Choroid plexus epithelial cell (primary cell): ENCODE data around the gene KIF13A.

Source experiments
- DNase-seq: peaks from one replicate; pipeline ENCODE4 v3.0.0-alpha.2; 2010; ENCODE audit warnings: low read depth
- H3K4me3 ChIP-seq: 2 replicates; pipeline ENCODE4 v1.5.1; 2011; ENCODE audit warnings: low read depth, mild to moderate bottlenecking, control low read depth, low read length, moderate library complexity
- TF ChIP-seq, protein P1 (sequence below): conservative IDR thresholded peaks from 2 replicates; pipeline ENCODE4 v1.5.1; 2011; ENCODE audit warnings: low read depth, mild to moderate bottlenecking, control low read depth, inconsistent platforms, low read length, moderate library complexity

KIF13A gene

DNA sequence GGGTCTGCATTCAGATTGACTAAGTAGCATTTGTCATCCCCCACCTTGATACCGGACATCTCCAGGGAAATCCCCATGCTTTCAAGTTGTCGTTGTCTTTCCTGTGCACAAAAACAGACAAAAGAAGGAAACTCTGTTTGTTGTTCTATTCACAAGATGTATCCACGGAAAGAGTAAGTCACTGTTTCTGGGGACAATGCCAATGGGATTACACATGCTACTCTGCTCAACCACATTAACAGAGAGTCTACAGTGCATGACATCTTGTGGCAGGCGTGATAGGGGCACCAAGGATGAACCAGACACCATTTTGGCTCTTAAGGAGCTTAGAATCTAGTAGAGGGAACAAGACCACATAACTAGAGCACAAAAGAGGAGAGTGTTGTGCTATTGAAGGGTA lies 156.3 kb downstream of the KIF13A start:
- TF ChIP-seq, protein P1, sequence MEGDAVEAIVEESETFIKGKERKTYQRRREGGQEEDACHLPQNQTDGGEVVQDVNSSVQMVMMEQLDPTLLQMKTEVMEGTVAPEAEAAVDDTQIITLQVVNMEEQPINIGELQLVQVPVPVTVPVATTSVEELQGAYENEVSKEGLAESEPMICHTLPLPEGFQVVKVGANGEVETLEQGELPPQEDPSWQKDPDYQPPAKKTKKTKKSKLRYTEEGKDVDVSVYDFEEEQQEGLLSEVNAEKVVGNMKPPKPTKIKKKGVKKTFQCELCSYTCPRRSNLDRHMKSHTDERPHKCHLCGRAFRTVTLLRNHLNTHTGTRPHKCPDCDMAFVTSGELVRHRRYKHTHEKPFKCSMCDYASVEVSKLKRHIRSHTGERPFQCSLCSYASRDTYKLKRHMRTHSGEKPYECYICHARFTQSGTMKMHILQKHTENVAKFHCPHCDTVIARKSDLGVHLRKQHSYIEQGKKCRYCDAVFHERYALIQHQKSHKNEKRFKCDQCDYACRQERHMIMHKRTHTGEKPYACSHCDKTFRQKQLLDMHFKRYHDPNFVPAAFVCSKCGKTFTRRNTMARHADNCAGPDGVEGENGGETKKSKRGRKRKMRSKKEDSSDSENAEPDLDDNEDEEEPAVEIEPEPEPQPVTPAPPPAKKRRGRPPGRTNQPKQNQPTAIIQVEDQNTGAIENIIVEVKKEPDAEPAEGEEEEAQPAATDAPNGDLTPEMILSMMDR: no peak
- peak; percentile 31 for DNase-seq
- no peak overlapping the region for H3K4me3 ChIP-seq

DNA sequence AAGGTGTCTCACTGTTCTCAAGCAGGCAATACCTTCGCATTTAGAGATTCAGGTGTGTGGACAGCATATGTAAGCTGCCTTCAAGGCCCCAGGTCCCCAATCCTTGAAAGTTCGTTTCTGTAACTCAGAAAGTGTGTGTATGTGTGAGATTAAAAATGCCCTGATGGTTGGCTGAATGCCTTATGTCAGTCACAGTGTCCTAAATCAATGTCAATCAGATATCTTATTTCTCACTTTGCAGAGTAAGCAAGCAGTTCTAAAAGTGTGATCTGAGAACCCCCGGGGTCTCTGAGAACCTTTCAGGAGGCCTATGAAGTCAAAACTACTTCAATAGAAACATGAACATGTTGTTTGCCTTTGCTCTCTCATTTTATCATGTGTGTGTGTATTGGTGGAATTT lies 157.5 kb downstream of the KIF13A start:
- TF ChIP-seq, protein P1: no peak
- no peak for DNase-seq
- H3K4me3 ChIP-seq: no peak overlapping the region

DNA sequence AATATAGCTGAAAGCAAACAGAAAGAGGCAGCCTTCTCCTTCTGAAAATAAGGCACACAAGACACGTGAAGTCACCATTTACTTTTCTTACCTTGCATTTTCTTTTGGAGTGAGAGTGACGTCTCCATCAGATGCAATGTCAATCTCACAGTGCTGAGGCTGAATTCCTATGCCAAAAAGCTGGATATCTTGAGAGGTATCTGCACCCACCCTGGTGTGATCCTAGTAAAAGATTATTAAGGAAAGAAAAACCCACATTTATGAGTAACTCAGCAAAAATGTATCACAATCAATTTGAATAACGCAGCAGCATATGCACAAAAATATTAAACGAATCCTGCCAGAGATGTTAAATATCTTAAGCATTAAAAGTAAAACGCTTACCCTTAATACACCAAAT lies 159.3 kb downstream of the KIF13A start:
- TF ChIP-seq, protein P1: no peak
- DNase-seq: no peak
- H3K4me3 ChIP-seq: no peak overlapping the region

DNA sequence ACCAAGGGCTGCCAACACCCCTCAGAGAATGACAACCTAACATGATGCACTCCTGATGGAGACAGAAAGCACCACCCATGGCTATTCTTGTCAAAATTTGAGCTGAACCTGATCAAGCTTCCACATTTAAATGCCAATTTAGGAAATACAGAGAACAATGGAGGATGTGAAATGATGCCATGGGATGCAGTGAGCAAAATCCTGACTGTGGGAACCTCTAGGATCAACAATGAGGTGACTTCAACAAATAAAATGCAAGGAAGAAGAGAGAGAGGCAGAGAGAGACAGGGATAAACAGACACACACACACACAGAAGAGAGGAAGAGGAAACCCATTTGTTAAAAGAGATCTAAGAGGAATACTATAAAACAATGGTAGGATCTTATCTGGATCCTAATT lies 161.1 kb downstream of the KIF13A start:
- TF ChIP-seq, protein P1: no peak
- DNase-seq: no peak

DNA sequence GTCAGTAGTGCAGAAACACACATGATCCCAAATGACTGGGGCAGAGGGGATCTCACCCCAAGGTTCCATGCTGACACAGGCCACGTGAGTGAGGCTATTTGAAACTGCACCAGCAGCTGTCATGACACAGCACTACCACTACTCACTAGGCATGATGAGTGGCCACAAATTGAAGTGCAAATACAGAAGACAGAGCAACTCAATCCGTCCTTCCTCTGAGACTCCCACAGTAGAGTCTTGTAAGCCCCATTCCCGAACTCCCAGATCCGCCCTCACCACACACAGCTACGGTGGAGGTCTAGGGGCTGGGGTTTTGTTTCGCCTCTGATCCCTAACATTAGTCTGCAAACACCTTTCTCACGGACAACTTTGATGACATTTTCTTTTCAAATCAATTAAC lies 167.4 kb downstream of the KIF13A start:
- TF ChIP-seq, protein P1: no peak
- H3K4me3 ChIP-seq: no peak overlapping the region
- peak; percentile 23 for DNase-seq

More for the DNA sequence above, 161.1 kb downstream of the KIF13A start:
- no peak overlapping the region for H3K4me3 ChIP-seq

DNA sequence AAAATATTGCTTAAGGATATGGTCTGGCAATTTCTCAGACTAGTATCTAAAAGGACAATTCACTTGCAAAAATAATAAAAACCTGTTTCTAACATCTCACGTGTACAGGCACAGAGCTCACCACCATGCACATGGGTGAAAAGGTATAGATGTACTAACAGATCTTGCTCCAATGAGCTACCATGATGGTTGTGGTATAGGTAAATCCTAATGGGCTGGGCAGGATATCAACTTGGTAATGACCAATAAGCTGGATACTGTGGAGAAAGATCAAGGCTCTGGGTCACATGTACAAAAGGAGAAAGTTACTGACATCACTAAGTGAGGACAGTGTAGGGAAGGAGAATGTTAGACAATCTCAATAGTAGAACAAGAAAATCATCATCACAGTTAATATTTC lies 169.7 kb downstream of the KIF13A start:
- TF ChIP-seq, protein P1: no peak
- no peak overlapping the region for H3K4me3 ChIP-seq
- DNase-seq: no peak

DNA sequence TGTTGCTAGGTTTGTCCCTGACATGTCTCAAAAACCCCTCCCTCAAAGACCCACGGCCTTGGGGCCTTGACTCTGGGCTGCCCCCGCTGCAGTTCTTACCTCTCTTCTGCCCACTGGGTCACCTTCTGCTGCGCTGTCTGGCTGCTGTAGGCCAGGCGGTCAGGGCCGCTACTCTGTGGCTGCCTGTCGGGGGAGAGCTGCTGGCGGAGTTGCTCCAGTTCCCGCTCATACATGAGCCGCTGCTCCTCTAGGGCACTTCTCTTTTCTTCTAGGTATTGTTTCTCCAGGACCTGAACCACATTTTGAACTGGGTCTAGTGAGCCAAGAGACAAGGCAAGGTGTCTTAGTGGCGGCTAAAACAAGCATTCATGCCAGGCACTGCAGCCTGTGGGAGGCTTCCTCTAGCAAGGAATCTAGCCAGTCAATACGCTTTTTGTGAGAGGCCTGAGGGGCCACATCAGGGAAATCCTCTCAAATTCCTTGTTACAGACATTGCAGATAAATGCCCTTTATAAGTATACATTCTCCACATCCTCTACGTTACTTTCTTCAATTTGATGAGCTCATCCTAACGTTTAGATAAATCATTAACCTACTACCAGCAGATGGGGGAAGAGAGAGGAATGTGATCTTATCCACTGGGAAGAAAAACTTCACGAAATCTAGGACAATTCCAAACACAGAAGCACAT lies 170.4 kb downstream of the KIF13A start:
- H3K4me3 ChIP-seq: no peak overlapping the region
- TF ChIP-seq, protein P1: peak; percentile 34
- DNase-seq: peak; percentile 50
